Spleen (tissue), 7 donors: ENCODE data around the gene NFYC.

Experiments
- POLR2A ChIP-seq, 3 donors: fragments of 450-650 bp; IDR thresholded peaks; one replicate each; pipeline ENCODE4 v1.5.1; 2017; ENCODE audit warnings: antibody characterized with exemption in 3 of 3, mild to moderate bottlenecking in 1 of 3
- POLR2AphosphoS5 ChIP-seq, 3 donors: sonication (generic); formaldehyde crosslinking; IDR thresholded peaks; one replicate each; pipeline ENCODE4 v1.5.1; 2017; ENCODE audit warnings: antibody characterized with exemption in 3 of 3
- TF ChIP-seq, protein P1 (sequence below), 11 experiments: fragments of 200-600 bp in 7 of 11; fragments of 450-650 bp in 4 of 11; sonication (generic) in 4 of 11; IDR thresholded peaks in 8 of 11; conservative IDR thresholded peaks in 3 of 11; 1 replicate in 7 of 11; 2 replicates in 4 of 11; pipeline versions ENCODE4 v1.4.0 to v1.8.0; 2016 to 2021; ENCODE audit warnings: antibody characterized with exemption in 11 of 11, inconsistent platforms in 4 of 11, mild to moderate bottlenecking in 1 of 11
- donor health status: DM: no; HTN: no; CAD: no; lungs with moderate emphysema.
- donor health status: DM: no; HTN: no; CAD: no.
- donor health status: DM: no; HTN: no; CAD: no.

DNA sequence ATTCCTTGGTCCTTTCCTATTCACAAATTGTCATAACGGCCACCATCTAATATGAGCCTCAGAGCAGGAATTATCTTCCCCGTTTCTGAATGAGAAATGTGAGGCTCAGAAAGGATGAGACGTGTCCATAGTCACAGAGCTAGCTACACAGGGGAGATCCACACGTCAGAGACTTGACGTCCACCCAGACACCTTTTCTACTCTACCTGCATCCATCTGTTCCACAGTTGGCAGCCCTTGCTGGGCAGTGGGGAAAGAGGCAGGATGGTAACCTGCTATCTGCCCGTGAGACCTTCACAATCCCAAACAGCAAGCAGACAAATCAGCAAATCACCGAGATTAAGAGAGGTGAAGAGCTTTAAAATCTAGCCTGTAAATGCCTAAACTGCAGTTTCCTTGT, 34.5 kb upstream of the NFYC start:
- TF ChIP-seq, protein P1, sequence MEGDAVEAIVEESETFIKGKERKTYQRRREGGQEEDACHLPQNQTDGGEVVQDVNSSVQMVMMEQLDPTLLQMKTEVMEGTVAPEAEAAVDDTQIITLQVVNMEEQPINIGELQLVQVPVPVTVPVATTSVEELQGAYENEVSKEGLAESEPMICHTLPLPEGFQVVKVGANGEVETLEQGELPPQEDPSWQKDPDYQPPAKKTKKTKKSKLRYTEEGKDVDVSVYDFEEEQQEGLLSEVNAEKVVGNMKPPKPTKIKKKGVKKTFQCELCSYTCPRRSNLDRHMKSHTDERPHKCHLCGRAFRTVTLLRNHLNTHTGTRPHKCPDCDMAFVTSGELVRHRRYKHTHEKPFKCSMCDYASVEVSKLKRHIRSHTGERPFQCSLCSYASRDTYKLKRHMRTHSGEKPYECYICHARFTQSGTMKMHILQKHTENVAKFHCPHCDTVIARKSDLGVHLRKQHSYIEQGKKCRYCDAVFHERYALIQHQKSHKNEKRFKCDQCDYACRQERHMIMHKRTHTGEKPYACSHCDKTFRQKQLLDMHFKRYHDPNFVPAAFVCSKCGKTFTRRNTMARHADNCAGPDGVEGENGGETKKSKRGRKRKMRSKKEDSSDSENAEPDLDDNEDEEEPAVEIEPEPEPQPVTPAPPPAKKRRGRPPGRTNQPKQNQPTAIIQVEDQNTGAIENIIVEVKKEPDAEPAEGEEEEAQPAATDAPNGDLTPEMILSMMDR (IDR thresholded peaks at IDR 0.05 in 8 of 11, conservative IDR thresholded peaks at IDR 0.05 in 3 of 11), result no peak
- TF ChIP-seq POLR2A (IDR thresholded peaks at IDR 0.05) (no peak), POLR2AphosphoS5 (IDR thresholded peaks at IDR 0.05) (no peak)
